Activated CD8-positive, alpha-beta memory T cell treated with anti-CD3 and anti-CD28 coated beads, Interleukin-2, amount 50 U/mL, for 4 hours (primary cell): ENCODE measurements around the gene TOR1B.
"Not testable (repeated sequence)": the region's sequence is repeated elsewhere in the genome, so short reads cannot be mapped to it uniquely, and the experiment has no call there.

Experiments used
- DNase-seq: peaks from one replicate; pipeline ENCODE4 v3.0.0-alpha.2; 2020

Gene TOR1B, protein sequence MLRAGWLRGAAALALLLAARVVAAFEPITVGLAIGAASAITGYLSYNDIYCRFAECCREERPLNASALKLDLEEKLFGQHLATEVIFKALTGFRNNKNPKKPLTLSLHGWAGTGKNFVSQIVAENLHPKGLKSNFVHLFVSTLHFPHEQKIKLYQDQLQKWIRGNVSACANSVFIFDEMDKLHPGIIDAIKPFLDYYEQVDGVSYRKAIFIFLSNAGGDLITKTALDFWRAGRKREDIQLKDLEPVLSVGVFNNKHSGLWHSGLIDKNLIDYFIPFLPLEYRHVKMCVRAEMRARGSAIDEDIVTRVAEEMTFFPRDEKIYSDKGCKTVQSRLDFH

DNA sequence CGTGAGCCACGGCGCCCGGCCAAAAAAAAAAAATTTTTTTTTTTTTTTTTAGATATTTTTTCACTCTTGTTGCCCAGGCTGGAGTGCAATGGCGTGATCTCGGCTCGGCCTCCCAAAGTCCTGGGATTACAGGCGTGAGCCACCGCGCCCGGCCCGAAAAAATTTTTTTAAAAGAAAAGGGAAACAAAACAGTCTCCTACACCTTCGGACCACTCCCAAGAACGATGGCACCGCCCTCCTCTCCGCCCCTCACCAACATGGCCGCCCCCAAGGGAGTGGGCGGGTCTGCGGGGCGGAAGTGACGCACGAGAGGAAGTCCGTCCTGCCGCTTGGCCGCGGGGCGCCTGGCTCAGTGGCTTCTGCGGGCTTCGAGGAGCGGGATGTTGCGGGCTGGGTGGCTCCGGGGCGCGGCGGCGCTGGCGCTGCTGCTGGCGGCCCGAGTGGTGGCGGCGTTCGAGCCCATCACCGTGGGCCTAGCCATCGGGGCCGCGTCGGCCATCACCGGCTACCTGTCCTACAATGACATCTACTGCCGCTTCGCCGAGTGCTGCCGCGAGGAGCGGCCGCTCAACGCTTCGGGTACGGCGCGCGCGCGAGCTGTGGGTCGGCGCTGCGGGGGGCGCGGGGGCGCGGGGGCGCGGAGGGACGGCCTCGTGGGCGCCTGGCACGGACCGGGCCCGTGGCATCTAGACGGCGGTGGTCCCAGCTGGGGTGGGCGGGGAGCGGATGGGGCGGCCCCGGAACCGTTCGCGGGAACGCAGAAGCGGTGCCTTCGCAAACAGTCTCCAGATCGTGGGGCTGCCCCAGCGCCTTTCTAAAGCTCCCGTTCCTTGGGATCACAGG, at the start of gene TOR1B:
Gene TOR1B (plus strand): TSS at position 352 of the 843 bp plus-strand sequence. CDS start 29 bp downstream, at position 381.
- peak; percentile 97 for DNase-seq

DNA sequence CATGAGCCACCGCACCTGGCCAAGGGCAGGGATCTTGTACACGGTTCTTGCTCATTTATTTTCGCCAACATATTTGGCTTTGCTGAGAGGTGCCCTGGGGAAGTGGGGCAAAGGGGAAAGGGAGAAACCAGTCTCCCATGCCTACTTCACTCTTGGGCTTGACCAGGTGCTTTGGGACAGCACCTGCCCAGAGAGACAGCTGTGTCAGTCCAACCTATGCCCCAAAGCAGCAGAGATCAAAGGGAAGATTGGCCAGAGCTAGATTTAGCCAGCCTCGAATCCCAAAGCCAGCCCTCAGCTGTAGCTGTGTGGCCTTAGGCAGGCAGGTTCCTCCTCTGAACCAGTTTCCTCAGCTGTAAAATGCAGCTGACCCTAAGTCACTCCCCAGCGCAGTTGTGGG, 47.8 kb upstream of the TOR1B start:
- no peak for DNase-seq

DNA sequence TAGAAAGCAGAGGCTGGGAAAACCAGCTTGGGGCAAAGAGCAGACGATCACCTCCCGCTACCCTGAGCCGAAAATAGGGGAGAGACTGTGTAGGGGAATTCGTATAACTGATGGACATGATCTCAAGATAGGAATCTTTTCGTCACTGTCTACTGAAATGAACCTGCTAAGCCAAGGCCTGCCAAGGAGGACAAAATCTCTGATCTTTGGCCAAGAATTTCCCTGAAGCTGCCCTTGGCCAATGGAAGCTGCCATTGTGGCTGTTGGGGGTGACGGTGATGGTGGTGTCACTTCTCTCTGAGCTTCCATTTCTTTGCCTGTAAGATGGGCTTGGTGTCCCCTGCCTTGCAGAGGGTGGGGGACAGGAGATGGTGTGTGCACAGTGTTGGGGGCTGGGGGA, 46.8 kb upstream of the TOR1B start:
- DNase-seq = no peak

DNA sequence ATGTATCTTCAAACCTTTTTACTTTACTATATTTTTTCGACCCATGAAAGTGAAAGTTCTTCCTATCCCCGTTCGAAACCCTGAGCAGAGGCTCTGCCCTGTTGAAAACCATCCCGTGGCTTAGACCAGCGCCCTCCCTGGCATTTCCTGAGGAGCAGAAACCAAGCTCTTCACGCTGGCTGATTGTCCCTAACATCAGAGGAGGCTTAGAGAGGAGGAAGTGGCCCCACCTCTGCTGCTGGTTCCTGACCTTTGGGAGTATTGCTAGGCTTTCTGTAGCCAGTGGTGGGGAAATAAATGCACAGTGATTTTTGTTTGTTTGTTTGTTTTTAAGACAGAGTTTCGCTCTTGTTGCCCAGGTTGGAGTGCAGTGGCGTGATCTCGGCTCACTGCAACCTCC, 45.9 kb upstream of the TOR1B start:
- DNase-seq = no peak

DNA sequence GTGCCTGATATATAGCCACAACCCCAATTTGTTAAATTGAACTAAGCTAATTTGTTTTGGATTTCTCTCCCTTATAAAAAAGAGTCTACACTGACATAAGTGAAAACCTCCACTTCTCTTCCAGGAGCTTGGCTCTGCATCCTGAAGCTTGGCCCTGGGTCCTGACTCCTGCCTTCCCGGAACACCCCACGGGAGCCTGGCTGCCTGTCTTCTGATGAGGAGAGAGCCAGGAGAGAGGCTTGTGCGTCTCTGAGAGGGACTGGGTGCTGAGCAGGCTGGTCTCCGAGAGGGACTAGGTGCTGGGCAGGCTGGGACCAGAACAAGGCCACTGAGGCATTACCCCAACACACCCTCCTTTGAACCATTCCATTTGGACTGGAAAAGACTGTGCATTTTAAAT, 43.7 kb upstream of the TOR1B start:
- no peak for DNase-seq

DNA sequence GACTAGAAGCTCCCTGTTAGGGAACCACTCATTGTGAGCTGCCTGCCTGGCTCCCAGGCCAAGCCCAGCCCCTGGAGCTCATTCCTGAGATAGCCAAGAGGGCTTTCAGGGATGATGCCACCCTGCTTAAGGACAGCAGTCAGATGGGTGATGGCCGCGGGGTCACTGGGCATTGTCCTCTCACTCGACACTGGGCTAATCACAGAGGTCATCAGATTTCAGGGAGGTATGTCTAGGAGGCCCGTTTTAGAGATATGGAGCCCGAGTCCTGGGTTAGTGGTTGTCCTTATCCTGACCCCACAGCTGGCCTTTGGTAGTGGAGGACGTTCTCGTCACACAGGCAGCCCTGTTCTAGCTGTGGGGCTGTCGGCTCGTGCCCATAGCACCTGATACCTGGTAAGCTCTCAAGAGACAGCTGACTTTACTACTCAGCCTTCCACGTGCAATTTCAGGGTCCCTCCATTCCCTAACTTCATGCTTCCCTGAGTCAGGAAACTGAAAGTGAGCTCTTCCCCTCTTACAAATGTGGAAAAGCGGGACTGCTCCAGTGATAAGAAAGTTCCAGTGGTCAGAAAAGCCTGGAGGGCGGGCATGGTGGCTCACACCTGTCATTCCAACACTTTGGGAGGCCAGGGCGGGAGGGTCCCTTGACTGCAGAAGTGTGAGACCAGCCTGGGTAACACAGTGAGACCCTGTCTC, 43.0 kb upstream of the TOR1B start:
- no peak for DNase-seq

DNA sequence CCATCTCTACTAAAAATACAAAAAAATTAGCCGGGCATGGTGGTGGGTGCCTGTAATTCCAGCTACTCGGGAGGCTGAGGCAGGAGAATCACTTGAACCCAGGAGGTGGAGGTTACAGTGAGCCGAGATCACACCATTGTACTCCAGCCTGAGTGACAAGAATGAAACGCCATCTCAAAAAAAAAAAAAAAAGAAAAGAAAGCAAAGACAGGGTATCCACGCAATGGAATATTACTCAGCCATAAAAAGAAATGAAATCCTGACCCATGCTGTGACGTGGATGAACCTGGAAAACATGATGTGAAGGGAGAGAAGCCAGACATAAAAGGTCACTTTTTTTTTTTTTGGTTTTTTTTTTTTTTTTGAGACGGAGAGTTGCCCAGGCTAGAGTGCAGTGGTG, 42.2 kb upstream of the TOR1B start:
- DNase-seq = not testable (repeated sequence)

DNA sequence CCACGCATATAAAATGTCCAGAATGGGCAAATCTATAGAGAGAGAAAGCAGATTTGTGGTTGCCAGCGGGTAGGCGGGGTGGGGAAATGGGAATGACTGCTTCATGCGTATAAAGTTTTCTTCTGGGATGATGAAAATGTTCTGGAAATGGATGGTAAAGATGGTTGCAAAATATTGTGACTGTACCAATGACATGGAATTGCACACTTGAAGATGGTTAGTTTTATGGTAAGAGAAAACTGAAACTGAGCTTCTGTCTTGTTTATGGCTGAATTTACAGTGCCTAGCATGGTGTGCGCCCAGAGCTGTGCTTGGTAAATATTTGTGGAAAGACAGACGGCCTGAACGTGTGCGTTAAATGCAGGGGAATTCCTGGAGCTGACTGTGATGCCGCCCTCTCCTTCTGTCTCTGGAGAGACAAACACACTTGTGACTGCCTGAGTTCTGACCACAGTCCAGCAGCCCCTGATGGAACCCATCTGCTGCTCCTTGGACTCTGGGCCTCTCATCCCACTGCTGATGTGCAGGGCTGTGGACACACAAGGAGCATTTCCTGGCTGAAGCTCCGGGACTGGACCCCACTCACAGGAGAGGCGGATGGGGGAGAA, 41.6 kb upstream of the TOR1B start:
- DNase-seq = no peak

DNA sequence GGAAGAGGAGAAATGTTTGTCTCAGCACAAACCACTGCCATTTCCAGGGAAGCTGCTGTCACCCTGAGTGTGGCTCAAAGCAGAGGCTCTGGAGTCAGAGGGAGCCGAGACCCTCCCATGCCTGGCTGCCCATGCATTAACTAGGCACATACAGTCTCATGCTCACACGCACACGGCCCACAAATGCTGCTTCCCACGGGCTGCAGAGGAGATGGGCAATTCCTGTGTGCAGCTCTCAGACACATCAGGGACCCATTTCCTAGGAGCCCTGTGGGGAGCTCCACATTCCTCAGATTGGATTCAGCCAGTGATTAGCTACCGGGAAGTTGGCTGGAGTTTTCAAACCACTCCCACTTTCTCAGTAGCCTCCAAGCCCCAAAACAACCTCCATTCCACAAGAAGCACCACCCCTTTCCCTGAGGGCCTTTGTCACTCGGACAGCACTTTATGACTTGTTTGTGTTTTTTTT, 41.0 kb upstream of the TOR1B start:
- no peak for DNase-seq

DNA sequence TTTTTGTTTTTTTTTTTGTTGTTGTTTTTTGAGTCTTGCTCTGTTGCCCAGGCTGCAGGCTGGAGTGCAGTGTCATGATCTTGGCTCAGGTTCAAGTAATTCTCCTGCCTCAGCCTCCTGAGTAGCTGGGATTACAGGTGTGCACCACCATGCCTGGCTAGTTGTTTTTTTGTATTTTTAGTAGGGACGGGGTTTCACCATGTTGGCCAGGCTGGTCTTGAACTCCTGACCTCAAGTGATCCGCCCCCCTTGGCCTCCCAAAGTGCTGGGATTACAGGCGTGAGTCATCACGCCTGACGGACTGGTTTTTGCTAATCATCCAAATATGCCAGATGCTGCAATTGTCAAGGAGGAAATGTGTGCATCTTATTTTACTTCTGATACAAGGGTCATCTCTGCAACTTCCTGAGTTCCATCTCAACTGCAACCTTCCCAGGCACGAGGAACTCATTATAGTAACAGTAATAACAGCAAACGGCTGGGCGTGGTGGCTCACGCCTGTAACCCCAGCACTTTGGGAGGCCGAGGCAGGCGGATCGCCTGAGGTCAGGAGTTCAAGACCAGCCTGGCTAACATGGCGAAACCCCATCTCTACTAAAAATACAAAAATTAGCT, 40.5 kb upstream of the TOR1B start:
- not testable (repeated sequence) for DNase-seq

DNA sequence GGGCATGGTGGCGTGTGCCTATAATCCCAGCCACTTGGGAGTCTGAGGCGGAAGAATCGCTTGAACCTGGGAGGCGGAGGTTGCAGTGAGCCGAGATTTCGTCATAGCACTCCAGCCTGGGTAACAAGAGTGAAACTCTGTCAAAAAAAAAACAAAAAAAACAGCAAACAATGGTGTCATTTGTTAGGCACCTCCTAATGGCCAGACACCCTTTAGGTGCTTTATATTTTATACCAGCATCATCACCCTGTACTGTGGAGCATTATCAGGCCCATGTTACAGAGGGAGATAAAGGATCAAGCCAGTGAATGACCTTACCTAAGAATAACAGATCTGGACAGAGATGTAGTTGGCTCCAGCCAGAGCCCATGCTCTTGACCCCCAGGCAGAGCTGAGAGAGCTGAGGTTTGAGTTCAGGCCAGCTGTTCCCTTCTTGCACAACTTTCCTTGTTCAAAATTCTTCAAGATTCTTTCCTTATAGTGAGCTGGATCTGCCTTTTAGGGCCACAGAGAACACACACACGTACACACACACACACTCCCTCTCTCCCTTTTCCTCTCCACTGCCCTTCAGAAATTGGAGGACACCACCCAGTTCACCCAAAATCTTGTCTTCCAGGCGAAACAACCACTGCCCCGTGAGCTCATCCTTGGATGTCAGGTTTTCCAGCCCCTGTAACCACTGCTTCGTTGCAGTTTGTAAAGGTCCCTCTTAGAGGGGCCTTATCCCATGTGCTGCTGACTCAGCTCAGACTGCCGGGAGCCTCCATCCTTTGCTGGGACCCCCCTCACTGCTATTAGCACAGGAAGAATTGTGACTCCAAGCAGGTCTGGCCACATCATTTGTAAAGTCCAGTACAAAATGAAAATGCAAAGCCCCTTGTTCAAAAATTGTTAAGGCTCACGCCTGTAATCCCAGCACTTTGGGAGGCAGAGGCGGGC, 39.7 kb upstream of the TOR1B start:
- no peak for DNase-seq

DNA sequence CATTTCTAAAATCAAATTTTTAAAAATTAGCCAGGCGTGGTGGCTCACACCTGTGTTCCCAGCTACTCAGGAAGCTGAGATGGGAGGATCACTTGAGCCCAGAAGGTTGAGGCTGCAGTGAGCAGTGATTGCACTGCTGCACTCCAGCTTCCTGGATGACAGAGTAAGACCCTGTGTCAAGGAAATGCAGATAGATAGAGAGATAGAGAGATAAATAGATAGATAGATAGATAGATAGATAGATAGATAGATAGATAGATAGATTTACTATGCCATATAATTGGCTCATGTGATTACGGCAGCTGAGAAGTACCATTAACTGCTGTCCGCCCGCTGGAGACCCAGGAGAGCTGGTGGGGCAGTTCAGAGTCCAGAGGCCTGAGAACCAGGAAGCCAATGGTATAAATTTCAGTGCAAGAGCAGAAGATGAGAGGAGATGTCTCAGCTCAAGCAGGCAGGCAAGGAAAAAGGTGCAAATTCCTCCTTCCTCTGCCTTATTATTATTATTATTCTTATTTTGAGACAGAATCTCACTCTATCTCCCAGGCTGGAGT, 37.1 kb upstream of the TOR1B start:
- no peak for DNase-seq

DNA sequence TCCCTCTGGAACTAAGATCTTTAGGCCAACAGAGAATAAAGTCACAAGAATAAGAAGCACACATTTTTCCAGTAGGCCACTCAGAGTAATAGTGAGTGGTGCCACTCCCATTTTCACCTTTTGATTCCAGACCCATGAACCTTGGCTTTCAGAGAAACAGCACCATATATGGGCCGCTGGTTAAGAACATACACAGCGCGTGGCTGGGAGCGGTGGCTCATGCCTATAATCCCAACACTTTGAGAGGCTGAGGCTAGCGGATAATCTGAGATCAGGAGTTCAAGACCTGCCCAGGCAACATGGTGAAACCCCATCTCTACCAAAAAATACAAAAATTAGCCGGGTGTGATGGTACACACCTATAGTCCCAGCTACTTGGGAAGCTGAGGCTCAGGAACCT, 34.5 kb upstream of the TOR1B start:
- DNase-seq = no peak

DNA sequence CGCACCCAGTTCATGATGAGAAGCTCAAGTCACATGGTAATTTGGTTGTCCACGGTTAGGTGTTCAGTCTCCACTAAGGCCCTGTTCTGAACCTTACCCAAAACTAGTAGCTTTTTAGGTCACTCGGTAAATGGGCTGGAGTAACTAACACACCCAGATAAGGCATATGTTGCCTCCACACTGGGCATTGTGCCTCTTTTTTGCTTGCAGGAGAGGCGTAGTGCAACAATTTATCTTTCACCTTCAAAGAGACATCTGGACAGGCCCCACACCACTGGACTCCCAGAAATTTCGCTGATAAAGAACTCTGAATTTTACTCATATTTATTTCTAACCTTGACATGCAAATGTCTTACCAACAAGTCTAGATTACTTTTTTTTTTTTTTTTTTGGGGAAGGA, 33.3 kb upstream of the TOR1B start:
- no peak for DNase-seq

DNA sequence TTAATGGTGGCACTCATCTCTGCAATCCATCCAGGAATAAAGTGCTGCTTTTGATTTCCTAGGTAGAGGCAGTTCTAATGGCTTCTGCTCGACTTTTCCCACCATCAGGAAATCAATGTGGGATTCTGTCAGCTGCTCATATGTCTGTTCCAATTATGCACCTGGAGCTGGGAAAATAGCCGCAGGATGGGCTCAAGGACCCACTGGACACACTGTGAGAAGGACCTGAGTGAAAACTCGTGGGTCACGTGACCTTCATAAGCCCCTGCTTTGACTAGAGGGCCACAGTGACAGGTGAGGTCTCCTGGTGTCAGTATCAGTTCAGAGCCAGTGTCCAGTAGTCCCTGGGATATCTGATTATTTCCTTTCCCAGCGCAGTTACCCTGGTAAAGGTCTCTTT, 32.2 kb upstream of the TOR1B start:
- no peak for DNase-seq

DNA sequence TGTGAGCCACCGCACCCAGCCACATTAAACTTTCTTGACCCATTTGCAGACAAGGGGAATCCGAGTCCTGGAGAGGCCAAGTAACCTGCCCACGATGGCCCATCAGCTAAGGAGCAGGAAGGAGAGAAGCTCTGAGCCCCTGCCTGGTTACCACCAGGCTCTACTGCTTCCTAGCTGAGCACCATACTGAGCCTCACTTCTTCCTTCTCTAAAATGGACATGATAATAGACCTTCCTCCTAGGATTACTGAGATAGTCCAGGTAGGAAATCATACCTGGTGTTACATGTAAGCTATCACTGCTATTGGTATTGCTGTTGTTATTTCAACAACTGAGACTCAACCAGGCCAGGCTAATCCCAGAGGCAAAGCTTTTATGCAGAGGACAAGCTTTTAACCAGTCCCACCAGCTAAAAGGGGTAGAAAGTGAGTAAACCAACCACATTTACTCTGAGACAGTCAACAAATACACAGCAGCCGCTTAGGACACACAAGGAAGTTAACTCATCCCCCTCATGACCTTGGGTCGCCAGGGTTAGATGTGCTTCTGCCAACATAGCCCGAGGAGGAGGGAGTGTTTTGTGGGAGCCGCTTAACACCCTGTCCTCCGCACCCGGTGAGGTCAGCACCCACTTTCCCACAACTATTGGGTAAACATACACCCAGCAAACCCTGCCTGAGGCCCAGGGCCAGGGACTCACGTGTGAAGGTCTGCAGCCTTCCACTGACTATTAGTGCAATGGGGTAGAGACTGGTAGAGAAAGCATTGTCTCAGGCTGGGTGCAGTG, 29.5 kb upstream of the TOR1B start:
- no peak for DNase-seq

DNA sequence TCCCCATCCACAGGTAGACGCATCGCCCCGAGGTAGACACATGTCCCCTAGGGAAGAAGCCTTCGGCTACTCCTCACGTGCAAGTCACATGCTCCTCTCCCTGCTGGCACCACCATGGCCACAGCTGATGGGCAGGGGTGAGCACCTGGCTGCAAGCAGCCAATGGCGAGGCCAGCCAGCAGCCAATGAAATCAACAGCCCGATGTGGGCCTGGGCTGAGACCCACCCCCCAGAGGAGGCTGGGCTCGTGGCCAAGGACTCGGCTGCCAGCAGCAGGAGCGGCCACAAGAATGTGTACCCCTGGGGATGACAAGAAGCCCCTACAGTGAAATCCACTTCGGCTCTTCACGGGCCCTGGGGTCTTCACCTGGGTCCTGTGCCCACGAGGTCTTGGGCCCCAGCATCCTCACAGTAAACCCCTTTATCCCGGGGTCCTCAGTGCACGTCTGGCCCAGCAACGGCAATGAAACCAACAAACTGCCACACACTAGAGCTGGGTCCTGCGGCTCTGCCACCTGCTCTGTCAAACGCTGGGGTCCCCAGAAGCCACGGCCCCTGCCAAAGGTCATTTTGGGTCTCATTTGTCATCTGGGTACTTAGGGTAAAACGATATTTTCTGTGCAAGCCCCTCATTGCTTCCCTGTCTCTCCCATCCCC, 28.1 kb upstream of the TOR1B start:
- DNase-seq = no peak

DNA sequence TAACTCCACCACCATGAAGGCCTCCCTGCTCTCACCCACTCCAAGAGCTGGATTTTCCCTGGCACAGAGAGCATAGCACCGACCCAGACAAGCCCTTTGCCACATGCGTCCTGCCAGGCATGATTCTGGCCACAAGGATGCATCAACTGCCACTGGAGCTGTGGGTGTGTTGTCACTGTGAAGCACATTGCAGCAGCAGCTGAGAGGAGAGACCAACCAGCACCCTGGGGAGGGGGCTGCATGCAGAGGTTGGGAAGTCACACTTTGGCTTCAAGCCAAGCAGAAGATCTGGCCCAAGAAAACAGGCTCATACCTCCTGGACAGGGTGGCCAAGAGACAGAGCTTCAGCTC, 27.6 kb upstream of the TOR1B start:
- no peak for DNase-seq

DNA sequence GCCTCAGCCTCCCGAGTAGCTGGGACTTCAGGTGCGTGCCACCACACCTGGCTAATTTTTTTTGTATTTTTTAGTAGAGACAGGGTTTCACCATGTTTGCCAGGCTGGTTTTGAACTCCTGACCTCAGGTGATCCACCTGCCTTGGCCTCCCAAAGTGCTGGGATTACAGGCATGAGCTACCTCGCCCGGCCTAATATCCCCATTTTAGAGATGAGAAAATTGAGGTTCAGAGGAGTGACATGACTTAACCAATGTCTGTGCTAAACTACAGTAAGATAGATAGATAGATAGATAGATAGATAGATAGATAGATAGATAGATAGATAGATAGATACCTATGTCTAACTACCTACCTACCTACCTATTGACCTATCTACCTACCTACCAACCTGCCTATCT, 26.9 kb upstream of the TOR1B start:
- DNase-seq = not testable (repeated sequence)

DNA sequence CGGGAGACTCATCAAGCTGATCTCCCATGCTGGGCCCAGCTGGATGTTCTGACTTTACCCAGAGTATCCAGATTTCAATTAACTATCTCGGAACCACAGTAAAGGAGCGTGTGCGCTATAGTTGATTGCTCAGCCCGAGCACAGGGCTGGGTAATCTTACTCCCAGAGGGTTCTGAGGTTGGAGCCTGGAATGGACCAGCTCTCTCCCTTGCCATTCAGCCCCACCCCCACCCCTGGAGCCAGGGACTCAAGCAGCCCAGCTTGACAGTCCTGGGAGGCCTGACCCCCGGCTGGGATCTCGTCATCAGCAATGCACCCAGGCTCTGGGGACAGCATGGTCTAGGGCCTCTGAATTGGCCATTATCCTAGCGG, 26.4 kb upstream of the TOR1B start:
- no peak for DNase-seq
